Medulla oblongata (tissue), 1 donor: ENCODE results near the gene SUGCT.
A peak's percentile ranks its signal among the peaks of the same experiment; 100 is the strongest.

ENCODE experiments used
- DNase-seq: peaks from one replicate; pipeline ENCODE4 v3.0.0-alpha.2; 2015; ENCODE audit errors: extremely low spot score

SUGCT gene

GRCh38 chr7:40763319-40764287 is 628.8 kb downstream of the SUGCT start:
- DNase-seq: no peak

- DNase-seq: no peak
Measured at GRCh38 chr7:40765639-40766038, 630.8 kb downstream of the SUGCT start.

- no peak for DNase-seq
Measured at GRCh38 chr7:40772096-40772495, 637.3 kb downstream of the SUGCT start.

GRCh38 chr7:40773656-40774055 is 638.9 kb downstream of the SUGCT start:
- no peak for DNase-seq

GRCh38 chr7:40775877-40776276 is 641.1 kb downstream of the SUGCT start:
- DNase-seq: no peak

GRCh38 chr7:40777730-40778312 is 643.0 kb downstream of the SUGCT start:
- DNase-seq: no peak

- peak; percentile 74 for DNase-seq
Measured at GRCh38 chr7:40780460-40780859, 645.7 kb downstream of the SUGCT start.

- DNase-seq: no peak
Measured at GRCh38 chr7:40782836-40783235, 648.0 kb downstream of the SUGCT start.

- DNase-seq: no peak
Measured at GRCh38 chr7:40784176-40784575, 649.4 kb downstream of the SUGCT start.

- no peak for DNase-seq
Measured at GRCh38 chr7:40786909-40787308, 652.1 kb downstream of the SUGCT start.

- no peak for DNase-seq
Measured at GRCh38 chr7:40793132-40793531, 658.3 kb downstream of the SUGCT start.

GRCh38 chr7:40795607-40796006 is 660.8 kb downstream of the SUGCT start:
- DNase-seq: no peak

GRCh38 chr7:40796723-40797122 is 661.9 kb downstream of the SUGCT start:
- DNase-seq: no peak

GRCh38 chr7:40798613-40799012 is 663.8 kb downstream of the SUGCT start:
- no peak for DNase-seq

- no peak for DNase-seq
Measured at GRCh38 chr7:40799493-40800403, 664.9 kb downstream of the SUGCT start.

GRCh38 chr7:40800771-40801170 is 666.0 kb downstream of the SUGCT start:
- DNase-seq: no peak

GRCh38 chr7:40802497-40802896 is 667.7 kb downstream of the SUGCT start:
- DNase-seq: no peak

GRCh38 chr7:40804477-40805215 is 669.8 kb downstream of the SUGCT start:
- DNase-seq: no peak

GRCh38 chr7:40805361-40805760 is 670.6 kb downstream of the SUGCT start:
- no peak for DNase-seq

- DNase-seq: no peak
Measured at GRCh38 chr7:40808378-40808942, 673.7 kb downstream of the SUGCT start.

GRCh38 chr7:40810274-40810673 is 675.5 kb downstream of the SUGCT start:
- no peak for DNase-seq
